ENCODE measurements around the gene GNAT2. TPM values are rescaled to one million over a fixed set of nuclear protein-coding genes. Genes with fewer than 3 reads are reported as not detected.

Gene GNAT2
- total RNA-seq, 1 experiment from 2014 or later, result not detected

GRCh38 chr1:109630898-109631512 lies 11.6 kb upstream of the GNAT2 start:
- POLR2A ChIA-PET, result interaction anchor here (0.5 kb wide), 1 partner anchor 67 kb away, joined by 3 read pairs; no protein-coding TSS in a partner anchor
- no peak for TF ChIP-seq CBFB (CRISPR knock-in tag; IDR thresholded peaks at IDR 0.05; ENCODE audit: low read depth)
- no peak for TF ChIP-seq ZNF138 (CRISPR knock-in tag; conservative IDR thresholded peaks at IDR 0.05)
- no peak for TF ChIP-seq ERG (CRISPR knock-in tag; IDR thresholded peaks at IDR 0.05)
- TF ChIP-seq GTF2I (CRISPR knock-in tag; conservative IDR thresholded peaks at IDR 0.05), result no peak
- TF ChIP-seq ZNF317 (CRISPR knock-in tag; IDR thresholded peaks at IDR 0.05; ENCODE audit: borderline replicate concordance, low read depth), result no peak
- TF ChIP-seq TP53 (CRISPR knock-in tag; IDR thresholded peaks at IDR 0.05), result no peak
- no peak for TF ChIP-seq IRF1 (CRISPR knock-in tag; IDR thresholded peaks at IDR 0.05)
- no peak for TF ChIP-seq NR2C2 (CRISPR knock-in tag; IDR thresholded peaks at IDR 0.05)
- no peak for TF ChIP-seq ZNF416 (CRISPR knock-in tag; IDR thresholded peaks at IDR 0.05)
- TF ChIP-seq CTCF (IDR thresholded peaks at IDR 0.05), result no peak
- no peak for TF ChIP-seq ZNF281 (CRISPR knock-in tag; IDR thresholded peaks at IDR 0.05)
- no peak for TF ChIP-seq FOXK1 (CRISPR knock-in tag; IDR thresholded peaks at IDR 0.05)
- no peak for TF ChIP-seq ESRRA (CRISPR knock-in tag; IDR thresholded peaks at IDR 0.05; ENCODE audit: borderline replicate concordance)
- no peak for TF ChIP-seq SMAD3 (CRISPR knock-in tag; IDR thresholded peaks at IDR 0.05; ENCODE audit: borderline replicate concordance)
- TF ChIP-seq ZNF121 (CRISPR knock-in tag; IDR thresholded peaks at IDR 0.05), result no peak
- TF ChIP-seq PREB (CRISPR knock-in tag; IDR thresholded peaks at IDR 0.05; ENCODE audit: borderline replicate concordance), result no peak
- TF ChIP-seq ATF1 (CRISPR knock-in tag; IDR thresholded peaks at IDR 0.05), result no peak
- no peak for TF ChIP-seq E2F5 (CRISPR knock-in tag; IDR thresholded peaks at IDR 0.05)
- TF ChIP-seq SMAD4 (CRISPR knock-in tag; IDR thresholded peaks at IDR 0.05), result no peak
- H3K27ac Mint-ChIP-seq, result no peak overlapping the region

More at GRCh38 chr1:109630898-109631512, 11.6 kb upstream of the GNAT2 start:
- Mint-ChIP-seq H3K36me3 (peaks cover 30% of the 10 kb centered on the region), H3K4me1 (peaks cover 18% of the 10 kb centered on the region), H3K27me3 (ENCODE audit: low read depth) (no peaks in the 10 kb centered on the region), H3K4me3 (no peak overlapping the region), H3K9me3 (no peaks in the 10 kb centered on the region)
- ATAC-seq, result no peak
- CTCF ChIA-PET, result interaction anchor here (0.6 to 4.6 kb wide), 43 partner anchors 9 to 457 kb away, joined by 3 to 100 read pairs (median 6); partner anchors contain the start of genes AHCYL1, AMIGO1, AMPD2 and EPS8L3
- DNase-seq (ENCODE audit: low spot score), result no peak

Data from WTC11 (cell line).